HCT116 (cell line): Measurements from ENCODE around the gene RGS2. TPM values are rescaled to one million over a fixed set of nuclear protein-coding genes. Genes with fewer than 3 reads are reported as not detected.
A peak's percentile ranks its signal among the peaks of the same experiment; 100 is the strongest.

Experiments used
- ATAC-seq: fragments of 200-7000 bp; cut with Tn5 transposase; 2 replicates; pipeline ENCODE4 v1.9.1; 2020; ENCODE audit warnings: mild to moderate bottlenecking, moderate library complexity
- BruUV-seq: library from RNA; stranded (reverse); fragments of 400-500 nt; replicated peaks from 2 replicates; lab custom pipeline; 2021; lab: Mats Ljungman, UMichigan
- CTCF ChIA-PET: fragments of 300-600 bp; sonication (Branson Sonifier 250); formaldehyde crosslinking; loops from one replicate; lab custom pipeline; 2021; ENCODE audit warnings: antibody characterized with exemption; lab: Charles Lee
- POLR2A ChIA-PET: fragments of 300-600, 350-600 bp; sonication (Branson Sonifier 250); formaldehyde crosslinking; loops from one replicate; lab custom pipeline; 2021; ENCODE audit warnings: antibody characterized with exemption; lab: Charles Lee
- RAD21 ChIA-PET, 2 experiments: fragments of 300-600 bp; sonication (Branson Sonifier 250); formaldehyde crosslinking; loops; one replicate each; lab custom pipeline; 2023; ENCODE audit warnings: low total read pairs in 2 of 2; ENCODE audit not compliant: uncharacterized antibody in 2 of 2, unreplicated experiment in 2 of 2, low non-redundant PET in 1 of 2; lab: Charles Lee
- DNase-seq: peaks from one replicate; pipeline ENCODE4 v3.0.0-alpha.2; 2010; ENCODE audit warnings: low read depth, low spot score
- H2AFZ ChIP-seq: fragments of 200-600 bp; shearing (Covaris generic), sonication (generic); 2 replicates; pipeline ENCODE4 v1.6.1; 2017; ENCODE audit warnings: low read depth, mixed run types, mixed read lengths, antibody characterized with exemption, low read length; ENCODE audit not compliant: poor library complexity, severe bottlenecking
- H3K27ac ChIP-seq: 2 replicates; pipeline ENCODE4 v1.5.1; 2012; ENCODE audit warnings: low read depth, low read length
- H3K27me3 ChIP-seq: fragments of 200-600 bp; sonication (generic); 2 replicates; pipeline ENCODE4 v1.6.1; 2016; ENCODE audit warnings: mixed run types, low read length, mixed read lengths; ENCODE audit not compliant: insufficient read depth
- H3K36me3 ChIP-seq, 2 experiments: fragments of 200-500 bp in 1 of 2; fragments of 200-600 bp in 1 of 2; sonication (Bioruptor generic) in 1 of 2; sonication (generic) in 1 of 2; 2 replicates each; pipeline versions ENCODE4 v1.5.1 to v1.6.1; 2014 to 2016; ENCODE audit warnings: low read length in 2 of 2, inconsistent platforms in 1 of 2, mixed read lengths in 1 of 2, mixed run types in 1 of 2; ENCODE audit not compliant: insufficient read depth in 2 of 2, control insufficient read depth in 1 of 2
- H3K4me1 ChIP-seq, 2 experiments: fragments of 200-600 bp in 1 of 2; sonication (generic) in 1 of 2; 2 replicates each; pipeline versions ENCODE4 v1.5.1 to v1.6.1; 2012 to 2017; ENCODE audit warnings: low read length in 2 of 2, inconsistent platforms in 1 of 2, mild to moderate bottlenecking in 1 of 2, mixed read lengths in 1 of 2, mixed run types in 1 of 2, moderate library complexity in 1 of 2; ENCODE audit not compliant: insufficient read depth in 2 of 2, control insufficient read depth in 1 of 2
- H3K4me2 ChIP-seq: fragments of 200-600 bp; sonication (generic); 2 replicates; pipeline ENCODE4 v1.6.1; 2017; ENCODE audit warnings: mixed run types, low read length, mixed read lengths
- H3K4me3 ChIP-seq, 2 experiments: fragments of 200-600 bp in 1 of 2; sonication (generic) in 1 of 2; replicated peaks in 1 of 2; 2 replicates each; pipeline ENCODE4 v1.5.1; 2011 to 2016; ENCODE audit warnings: low read length in 2 of 2, control low read depth in 1 of 2, low read depth in 1 of 2, mild to moderate bottlenecking in 1 of 2, mixed read lengths in 1 of 2, mixed run types in 1 of 2
- H3K79me2 ChIP-seq: fragments of 200-600 bp; sonication (generic); 2 replicates; pipeline ENCODE4 v1.6.1; 2017; ENCODE audit warnings: mild to moderate bottlenecking, mixed run types, low read length, moderate library complexity, mixed read lengths; ENCODE audit not compliant: insufficient read depth
- H3K9ac ChIP-seq: fragments of 200-600 bp; sonication (generic); 2 replicates; pipeline ENCODE4 v1.6.1; 2016; ENCODE audit warnings: low read length, mixed read lengths
- H3K9me2 ChIP-seq: fragments of 200-600 bp; sonication (generic), shearing (Covaris generic); 2 replicates; pipeline ENCODE4 v1.6.1; 2017; ENCODE audit warnings: mixed run types, mild to moderate bottlenecking, moderate library complexity; ENCODE audit not compliant: insufficient read depth
- H3K9me3 ChIP-seq, 2 experiments: fragments of 200-500 bp in 1 of 2; fragments of 200-600 bp in 1 of 2; sonication (Bioruptor generic) in 1 of 2; sonication (generic) in 1 of 2; 2 replicates each; pipeline ENCODE4 v1.6.1; 2014 to 2017; ENCODE audit warnings: low read length in 2 of 2, mixed read lengths in 2 of 2, inconsistent platforms in 1 of 2, low read depth in 1 of 2, mild to moderate bottlenecking in 1 of 2, mixed run types in 1 of 2, moderate library complexity in 1 of 2; ENCODE audit not compliant: control insufficient read depth in 1 of 2, insufficient read depth in 1 of 2
- H4K20me1 ChIP-seq: fragments of 200-600 bp; sonication (generic), shearing (Covaris generic); 2 replicates; pipeline ENCODE4 v1.6.1; 2017; ENCODE audit warnings: mixed run types, mild to moderate bottlenecking, moderate library complexity; ENCODE audit not compliant: insufficient read depth
- ATF3 ChIP-seq: IDR thresholded peaks from 2 replicates; pipeline ENCODE4 v1.6.1; 2012
- CEBPB ChIP-seq: IDR thresholded peaks from 2 replicates; pipeline ENCODE4 v1.6.1; 2012; ENCODE audit warnings: low read depth
- CTCF ChIP-seq, 3 experiments: fragments of 200-600 bp in 1 of 3; sonication (generic) in 1 of 3; IDR thresholded peaks in 2 of 3; conservative IDR thresholded peaks in 1 of 3; 2 replicates each; pipeline ENCODE4 v1.5.1; 2012 to 2017; ENCODE audit warnings: low read depth in 2 of 3, low read length in 2 of 3, antibody characterized with exemption in 1 of 3, borderline replicate concordance in 1 of 3, control low read depth in 1 of 3, mild to moderate bottlenecking in 1 of 3, mixed read lengths in 1 of 3, mixed run types in 1 of 3, moderate library complexity in 1 of 3; ENCODE audit not compliant: insufficient read depth in 1 of 3
- ELF1 ChIP-seq: IDR thresholded peaks from 2 replicates; pipeline ENCODE4 v1.6.1; 2012; ENCODE audit warnings: low read depth, borderline replicate concordance
- EZH2 ChIP-seq: fragments of 200-600 bp; sonication (generic); IDR thresholded peaks from 2 replicates; pipeline ENCODE4 v1.6.1; 2017; ENCODE audit warnings: antibody characterized with exemption, mixed run types
- EZH2phosphoT487 ChIP-seq: fragments of 200-600 bp; IDR thresholded peaks from 2 replicates; pipeline ENCODE4 v1.6.1; 2018; ENCODE audit warnings: antibody characterized with exemption, borderline replicate concordance
- FOSL1 ChIP-seq: IDR thresholded peaks from 2 replicates; pipeline ENCODE4 v1.6.1; 2012; ENCODE audit warnings: low read depth
- JUND ChIP-seq: IDR thresholded peaks from 2 replicates; pipeline ENCODE4 v1.6.1; 2012
- MAX ChIP-seq: IDR thresholded peaks from 2 replicates; pipeline ENCODE4 v1.6.1; 2012
- POLR2AphosphoS5 ChIP-seq: IDR thresholded peaks from 2 replicates; pipeline ENCODE4 v1.6.1; 2011; ENCODE audit warnings: mild to moderate bottlenecking, low read depth, low read length, moderate library complexity
- RAD21 ChIP-seq: IDR thresholded peaks from 2 replicates; pipeline ENCODE4 v1.6.1; 2012; ENCODE audit warnings: low read depth, mild to moderate bottlenecking
- SRF ChIP-seq: IDR thresholded peaks from 2 replicates; pipeline ENCODE4 v1.6.1; 2012; ENCODE audit warnings: low read depth
- YY1 ChIP-seq: IDR thresholded peaks from 2 replicates; pipeline ENCODE4 v1.6.1; 2011; ENCODE audit warnings: low read length, low read depth, moderate library complexity, mild to moderate bottlenecking; ENCODE audit not compliant: insufficient replicate concordance; ENCODE audit errors: extremely low read depth
- ZBTB33 ChIP-seq: IDR thresholded peaks from 2 replicates; pipeline ENCODE4 v1.6.1; 2011; ENCODE audit warnings: mild to moderate bottlenecking, low read length, moderate library complexity; ENCODE audit not compliant: insufficient replicate concordance; ENCODE audit errors: extremely low read depth
- ZFX ChIP-seq: fragments of 450-650 bp; IDR thresholded peaks from 2 replicates; pipeline ENCODE4 v1.6.1; 2017
- ZNF274 ChIP-seq: fragments of 200-500 bp; sonication (Bioruptor generic); IDR thresholded peaks from 2 replicates; pipeline ENCODE4 v1.6.1; 2014; ENCODE audit warnings: mild to moderate bottlenecking, low read depth, low read length, inconsistent platforms
- intact Hi-C: fragments of 100-400 bp; cut with micrococcal nuclease; formaldehyde crosslinking; loops from 2 replicates; pipeline ENCODE4 v1.10.0; 2022
- total RNA-seq: library from RNA; stranded (reverse); gene quantifications from one replicate; pipeline ENCODE4 v1.2.1, GENCODE V29; 2021; ENCODE audit not compliant: unreplicated experiment

The RGS2 gene
- total RNA-seq, 1 experiment from 2014 or later = 21.1 TPM

GRCh38 chr1:192766876-192767275 lies 42.0 kb upstream of the RGS2 start:
- H3K4me1 ChIP-seq = peaks cover 0 to 24% of the 10 kb centered on the region in 2 experiments; a peak in 2 of 4 replicates
- H3K9me2 ChIP-seq = no peaks in the 10 kb centered on the region
- no peak overlapping the region for H3K4me3 ChIP-seq
- no peaks in the 10 kb centered on the region for H3K79me2 ChIP-seq
- no TSS peak for BruUV-seq
- H3K36me3 ChIP-seq = no peaks in the 10 kb centered on the region
- H3K4me2 ChIP-seq = 0 out of 2 replicates have a peak overlapping the region, but pooled peaks have one; percentile 2
- ChIA-PET CTCF (interaction anchor here (1.1 kb wide), 1 partner anchor 289 kb away, joined by 3 read pairs; no protein-coding TSS in a partner anchor), POLR2A (no interaction called here), RAD21 (no interaction called here)
- H3K27ac ChIP-seq = no peak overlapping the region
- no peak overlapping the region for H3K9ac ChIP-seq
- no peak overlapping the region for H2AFZ ChIP-seq
- intact Hi-C loops = no loop called here
- no peaks in the 10 kb centered on the region for H3K9me3 ChIP-seq
- peak; percentile 77 for ATAC-seq
- H3K27me3 ChIP-seq = no peaks in the 10 kb centered on the region
- no peak for DNase-seq
- TF ChIP-seq MAX = no peak
- peak in 2 of 3 experiments; percentile 35 to 57; a peak in 3 of 6 replicates for TF ChIP-seq CTCF (IDR thresholded peaks at IDR 0.05 in 2 of 3, conservative IDR thresholded peaks at IDR 0.05 in 1 of 3; ENCODE audit: borderline replicate concordance in 1 of 3, insufficient read depth in 1 of 3, low read depth in 2 of 3, low read length in 2 of 3)
- no peaks in the 10 kb centered on the region for H4K20me1 ChIP-seq

- H3K9ac ChIP-seq = no peak overlapping the region
- BruUV-seq = no TSS peak
- H3K9me2 ChIP-seq = no peaks in the 10 kb centered on the region
- ChIA-PET CTCF (no interaction called here), POLR2A (no interaction called here), RAD21 (no interaction called here)
- DNase-seq = no peak
- H3K9me3 ChIP-seq = no peaks in the 10 kb centered on the region
- H3K4me1 ChIP-seq = peaks cover 0 to 22% of the 10 kb centered on the region in 2 experiments; a peak in 2 of 4 replicates
- H3K27ac ChIP-seq = no peak overlapping the region
- no peaks in the 10 kb centered on the region for H4K20me1 ChIP-seq
- ATAC-seq = no peak
- intact Hi-C loops = no loop called here
- H3K27me3 ChIP-seq = no peaks in the 10 kb centered on the region
- H3K4me3 ChIP-seq = no peak overlapping the region
- no peak overlapping the region for H3K4me2 ChIP-seq
- no peaks in the 10 kb centered on the region for H3K79me2 ChIP-seq
- H3K36me3 ChIP-seq = no peaks in the 10 kb centered on the region
- H2AFZ ChIP-seq = no peak overlapping the region
- TF ChIP-seq EZH2phosphoT487 = no peak
- no peak for TF ChIP-seq SRF
- TF ChIP-seq JUND = no peak
- TF ChIP-seq ELF1 = no peak
- TF ChIP-seq EZH2 = no peak
- TF ChIP-seq FOSL1 = no peak
- no peak for TF ChIP-seq YY1
- no peak for TF ChIP-seq ATF3
- no peak for TF ChIP-seq CEBPB
- TF ChIP-seq ZFX = no peak
- no peak for TF ChIP-seq ZNF274
- TF ChIP-seq POLR2AphosphoS5 = no peak
- TF ChIP-seq ZBTB33 = no peak
- TF ChIP-seq RAD21 = no peak
Observed at GRCh38 chr1:192767798-192768197, 41.0 kb upstream of the RGS2 start.
